CD4-positive, alpha-beta T cell treated with Interleukin-17A for 1 hour (primary cell): ENCODE results near the gene KRTAP4-16.
"Not testable (repeated sequence)": the region's sequence is repeated elsewhere in the genome, so short reads cannot be mapped to it uniquely, and the experiment has no call there.

ENCODE experiments used
- DNase-seq: peaks from one replicate; pipeline ENCODE4 v3.0.0-alpha.2; 2020

The KRTAP4-16 gene

GRCh38 chr17:41118721-41119120, 16.7 kb upstream of the KRTAP4-16 start:
- DNase-seq = no peak

GRCh38 chr17:41117846-41118386, 15.9 kb upstream of the KRTAP4-16 start, which contains the start of gene KRTAP4-11:
TSS of gene KRTAP4-11 (minus strand) at chr17:41118373. CDS start at chr17:41118315, 58 bp downstream.
- DNase-seq = not testable (repeated sequence)

- DNase-seq = no peak
Observed at GRCh38 chr17:41116297-41116696, 14.3 kb upstream of the KRTAP4-16 start.

- DNase-seq = no peak
Observed at GRCh38 chr17:41111151-41111885, 9.3 kb upstream of the KRTAP4-16 start.

- not testable (repeated sequence) for DNase-seq
Observed at GRCh38 chr17:41108728-41109386, 6.8 kb upstream of the KRTAP4-16 start.

- DNase-seq = no peak
Observed at GRCh38 chr17:41107941-41108450, 6.0 kb upstream of the KRTAP4-16 start.

GRCh38 chr17:41105347-41105746, 3.3 kb upstream of the KRTAP4-16 start, which contains the start of gene KRTAP4-9:
TSS of gene KRTAP4-9 (plus strand) at chr17:41105389. CDS start at chr17:41105389, 0 bp downstream.
- DNase-seq = not testable (repeated sequence)

- DNase-seq = not testable (repeated sequence)
Observed at GRCh38 chr17:41104386-41105038, 2.5 kb upstream of the KRTAP4-16 start.

GRCh38 chr17:41103896-41104295, 1.9 kb upstream of the KRTAP4-16 start:
- DNase-seq = no peak

GRCh38 chr17:41099682-41100480, 2.1 kb downstream of the KRTAP4-16 start:
- DNase-seq = not testable (repeated sequence)

GRCh38 chr17:41098481-41098880, 3.5 kb downstream of the KRTAP4-16 start:
- DNase-seq = no peak

- DNase-seq = no peak
Observed at GRCh38 chr17:41098042-41098441, 4.0 kb downstream of the KRTAP4-16 start, which contains the start of gene KRTAP4-8. TSS of gene KRTAP4-8 (minus strand) at chr17:41098142. CDS start at chr17:41098084, 58 bp downstream.

GRCh38 chr17:41096055-41096454, 6.0 kb downstream of the KRTAP4-16 start:
- no peak for DNase-seq

- not testable (repeated sequence) for DNase-seq
Observed at GRCh38 chr17:41088760-41089352, 13.2 kb downstream of the KRTAP4-16 start.

GRCh38 chr17:41084100-41084856, 17.7 kb downstream of the KRTAP4-16 start, which contains the start of gene KRTAP4-7:
TSS of gene KRTAP4-7 (plus strand) at chr17:41084150. CDS start at chr17:41084207, 57 bp downstream.
- DNase-seq = not testable (repeated sequence)

GRCh38 chr17:41083427-41083826, 18.6 kb downstream of the KRTAP4-16 start:
- DNase-seq = not testable (repeated sequence)

GRCh38 chr17:41082626-41083025, 19.4 kb downstream of the KRTAP4-16 start:
- no peak for DNase-seq

GRCh38 chr17:41076788-41077187, 25.2 kb downstream of the KRTAP4-16 start:
- DNase-seq = no peak

GRCh38 chr17:41073676-41074075, 28.3 kb downstream of the KRTAP4-16 start:
- no peak for DNase-seq

- DNase-seq = no peak
Observed at GRCh38 chr17:41071606-41072360, 30.2 kb downstream of the KRTAP4-16 start.
